Activated T-cell treated with anti-CD3 and anti-CD28 coated beads, Interleukin-2, amount 50 U/mL, for 72 hours (primary cell): ENCODE results near the gene SLC27A5. TPM values are rescaled to one million over a fixed set of nuclear protein-coding genes. Genes with fewer than 3 reads are reported as not detected.
A peak's percentile ranks its signal among the peaks of the same experiment; 100 is the strongest.

Experiments
- ATAC-seq, 2 donors: fragments of 150-1000 bp; cut with Tn5 transposase; replicated peaks in 1 of 2; 2 replicates each; pipeline ENCODE4 v1.10.0; 2021; ENCODE audit warnings: moderate library complexity in 2 of 2, mild to moderate bottlenecking in 1 of 2
- DNase-seq, 2 donors: peaks; one replicate each; pipeline ENCODE4 v3.0.0; 2021 to 2022; ENCODE audit warnings: mixed read lengths in 1 of 2
- H3K27ac Mint-ChIP-seq: one replicate; pipeline ENCODE4 v1.8.0; 2022; ENCODE audit warnings: mild to moderate bottlenecking, moderate library complexity, mixed read lengths
- H3K27me3 Mint-ChIP-seq: one replicate; pipeline ENCODE4 v1.8.0; 2022; ENCODE audit warnings: low read depth, mixed read lengths
- H3K36me3 Mint-ChIP-seq, 2 donors: one replicate each; pipeline ENCODE4 v1.8.0; 2022; ENCODE audit warnings: mixed read lengths in 2 of 2, mild to moderate bottlenecking in 1 of 2; ENCODE audit not compliant: insufficient read depth in 2 of 2
- H3K4me1 Mint-ChIP-seq: one replicate; pipeline ENCODE4 v1.8.0; 2022; ENCODE audit warnings: low read depth, mixed read lengths
- H3K4me3 Mint-ChIP-seq, 2 donors: one replicate each; pipeline ENCODE4 v1.8.0; 2022; ENCODE audit warnings: mild to moderate bottlenecking in 2 of 2, mixed read lengths in 2 of 2, moderate library complexity in 2 of 2
- H3K9me3 Mint-ChIP-seq, 2 donors: one replicate each; pipeline ENCODE4 v1.8.0; 2022; ENCODE audit warnings: mixed read lengths in 2 of 2
- total RNA-seq, 2 donors: library from RNA; stranded (reverse); gene quantifications; one replicate each; pipeline ENCODE4 v1.2.3, GENCODE V29; 2022

SLC27A5 gene
- total RNA-seq, 2 donors from 2014 or later: 12.8 to 17.7 TPM

GRCh38 chr19:58554494-58555368 lies 42.9 kb upstream of the SLC27A5 start, which contains the start of gene CHMP2A:
Gene CHMP2A (minus strand): TSS chr19:58555105. CDS start chr19:58554212, 893 bp downstream.
- H3K27me3 Mint-ChIP-seq: no peaks in the 10 kb centered on the region
- ATAC-seq (peak; percentile 44 to 50), DNase-seq (peak; percentile 99)
- peak within 1 kb of the TSS; percentile 96 to 99 for H3K4me3 Mint-ChIP-seq
- H3K27ac Mint-ChIP-seq: peak within 1 kb of the TSS; percentile 97
- no peaks in the 10 kb centered on the region for H3K9me3 Mint-ChIP-seq
- H3K4me1 Mint-ChIP-seq: peaks cover 53% of the 10 kb centered on the region
- peaks cover 19 to 21% of the 10 kb centered on the region in 2 donors for H3K36me3 Mint-ChIP-seq

GRCh38 chr19:58553799-58554493 lies 42.2 kb upstream of the SLC27A5 start:
- peaks cover 47% of the 10 kb centered on the region for H3K4me1 Mint-ChIP-seq
- no peak for ATAC-seq

GRCh38 chr19:58552655-58553054 lies 40.9 kb upstream of the SLC27A5 start:
- no peak for DNase-seq
- Mint-ChIP-seq H3K9me3 (no peaks in the 10 kb centered on the region), H3K36me3 (peaks cover 20 to 22% of the 10 kb centered on the region in 2 donors), H3K27me3 (no peaks in the 10 kb centered on the region), H3K4me1 (peaks cover 52% of the 10 kb centered on the region), H3K27ac (peak overlapping the region; percentile 7), H3K4me3 (no peak overlapping the region)
- ATAC-seq: no peak

More at GRCh38 chr19:58553799-58554493, 42.2 kb upstream of the SLC27A5 start:
- Mint-ChIP-seq H3K27me3 (no peaks in the 10 kb centered on the region), H3K9me3 (no peaks in the 10 kb centered on the region), H3K36me3 (peaks cover 18 to 21% of the 10 kb centered on the region in 2 donors), H3K27ac (peak overlapping the region; percentile 97), H3K4me3 (peak overlapping the region; percentile 96 to 99)
- no peak for DNase-seq

- H3K9me3 Mint-ChIP-seq: no peaks in the 10 kb centered on the region
- no peak for ATAC-seq
- no peak for DNase-seq
- H3K27ac Mint-ChIP-seq: no peak overlapping the region
- peaks cover 46% of the 10 kb centered on the region for H3K4me1 Mint-ChIP-seq
- no peak overlapping the region for H3K4me3 Mint-ChIP-seq
- H3K27me3 Mint-ChIP-seq: no peaks in the 10 kb centered on the region
- H3K36me3 Mint-ChIP-seq: peaks cover 20 to 22% of the 10 kb centered on the region in 2 donors
Measured at GRCh38 chr19:58551577-58552471, 40.0 kb upstream of the SLC27A5 start.

- Mint-ChIP-seq H3K9me3 (no peaks in the 10 kb centered on the region), H3K4me1 (peaks cover 46% of the 10 kb centered on the region), H3K27me3 (no peaks in the 10 kb centered on the region), H3K36me3 (peaks cover 25 to 27% of the 10 kb centered on the region in 2 donors), H3K27ac (no peak overlapping the region), H3K4me3 (no peak overlapping the region)
- ATAC-seq (no peak), DNase-seq (no peak)
Measured at GRCh38 chr19:58551123-58551497, 39.3 kb upstream of the SLC27A5 start.

- Mint-ChIP-seq H3K4me1 (peaks cover 47% of the 10 kb centered on the region), H3K27ac (no peak overlapping the region), H3K27me3 (no peaks in the 10 kb centered on the region), H3K36me3 (peaks cover 29 to 32% of the 10 kb centered on the region in 2 donors), H3K9me3 (no peaks in the 10 kb centered on the region), H3K4me3 (no peak overlapping the region)
- ATAC-seq: no peak
- DNase-seq: no peak
Measured at GRCh38 chr19:58550362-58551122, 38.8 kb upstream of the SLC27A5 start.

GRCh38 chr19:58549664-58550361 lies 38.0 kb upstream of the SLC27A5 start:
- Mint-ChIP-seq H3K36me3 (peaks cover 30 to 36% of the 10 kb centered on the region in 2 donors), H3K4me3 (no peak overlapping the region), H3K27me3 (no peaks in the 10 kb centered on the region), H3K27ac (no peak overlapping the region), H3K4me1 (peaks cover 43% of the 10 kb centered on the region), H3K9me3 (no peaks in the 10 kb centered on the region)
- ATAC-seq (no peak), DNase-seq (no peak)

GRCh38 chr19:58548859-58549663 lies 37.3 kb upstream of the SLC27A5 start:
- no peaks in the 10 kb centered on the region for H3K27me3 Mint-ChIP-seq
- DNase-seq (no peak), ATAC-seq (no peak)
- H3K4me1 Mint-ChIP-seq: peaks cover 41% of the 10 kb centered on the region
- no peak overlapping the region for H3K4me3 Mint-ChIP-seq
- H3K9me3 Mint-ChIP-seq: no peaks in the 10 kb centered on the region
- H3K36me3 Mint-ChIP-seq: peaks cover 27 to 35% of the 10 kb centered on the region in 2 donors
- H3K27ac Mint-ChIP-seq: no peak overlapping the region

GRCh38 chr19:58547323-58548312 lies 35.8 kb upstream of the SLC27A5 start:
- peaks cover 3% of the 10 kb centered on the region for H3K27me3 Mint-ChIP-seq
- H3K36me3 Mint-ChIP-seq: peaks cover 23 to 29% of the 10 kb centered on the region in 2 donors
- DNase-seq: no peak
- no peak for ATAC-seq
- H3K27ac Mint-ChIP-seq: peak overlapping the region; percentile 85
- H3K4me1 Mint-ChIP-seq: peaks cover 33% of the 10 kb centered on the region
- H3K9me3 Mint-ChIP-seq: no peaks in the 10 kb centered on the region
- H3K4me3 Mint-ChIP-seq: no peak overlapping the region

GRCh38 chr19:58546019-58546530 lies 34.3 kb upstream of the SLC27A5 start:
- H3K4me1 Mint-ChIP-seq: peaks cover 30% of the 10 kb centered on the region
- DNase-seq (no peak), ATAC-seq (no peak)
- H3K36me3 Mint-ChIP-seq: peaks cover 22 to 27% of the 10 kb centered on the region in 2 donors
- H3K9me3 Mint-ChIP-seq: no peaks in the 10 kb centered on the region
- peaks cover 6% of the 10 kb centered on the region for H3K27me3 Mint-ChIP-seq
- H3K4me3 Mint-ChIP-seq: peak overlapping the region; percentile 91 to 95
- H3K27ac Mint-ChIP-seq: peak overlapping the region; percentile 85
